HL-60 (cell line): ENCODE measurements around the gene DIMT1.

ENCODE experiments used
- DNase-seq, 2 experiments: peaks; one replicate each; pipeline ENCODE4 v3.0.0-alpha.2; 2010 to 2020; ENCODE audit warnings: low read depth in 1 of 2, low spot score in 1 of 2
- H3K27ac ChIP-seq: fragments of 250-450 bp; sonication (Bioruptor Pico); replicated peaks from 2 replicates; pipeline ENCODE4 v1.5.1; 2020; ENCODE audit warnings: mild to moderate bottlenecking, moderate library complexity
- H3K27me3 ChIP-seq: fragments of 250-450 bp; sonication (Bioruptor Pico); 2 replicates; pipeline ENCODE4 v1.5.1; 2021; ENCODE audit warnings: mild to moderate bottlenecking, moderate library complexity; ENCODE audit not compliant: insufficient read depth, poor library complexity, severe bottlenecking
- H3K4me3 ChIP-seq: replicated peaks from 2 replicates; pipeline ENCODE4 v1.5.1; 2011; ENCODE audit warnings: mild to moderate bottlenecking, control low read depth, low read length; ENCODE audit not compliant: insufficient read depth
- GABPA ChIP-seq: IDR thresholded peaks from 2 replicates; pipeline ENCODE4 v1.6.1; 2012; ENCODE audit warnings: low read depth
- POLR2AphosphoS5 ChIP-seq: IDR thresholded peaks from 2 replicates; pipeline ENCODE4 v1.6.1; 2012; ENCODE audit warnings: low read depth
- SPI1 ChIP-seq: IDR thresholded peaks from 2 replicates; pipeline ENCODE4 v1.6.1; 2012; ENCODE audit warnings: low read depth, mild to moderate bottlenecking, borderline replicate concordance
- long read RNA-seq: library from polyadenylated mRNA; unstranded; transcript quantifications from one replicate; pipeline ENCODE4 v2.0.0, GENCODE V29; 2020
- TF ChIP-seq, protein P1 (sequence below): IDR thresholded peaks from 2 replicates; pipeline ENCODE4 v1.6.1; 2012; ENCODE audit warnings: low read depth; ENCODE audit not compliant: insufficient replicate concordance
- TF ChIP-seq, protein P2 (sequence below): IDR thresholded peaks from one replicate; pipeline ENCODE4 v1.5.1; 2011; ENCODE audit warnings: low read length, control low read depth, inconsistent platforms; ENCODE audit not compliant: insufficient read depth

The DIMT1 gene
- long read RNA-seq, transcript DIMT1-201 (12 exons, 2,859 nt): major isoform, 90 of 105 reads
- long read RNA-seq, partial matches to known transcripts: 7 of 105 reads
- long read RNA-seq, other reads (novel, unspliced or antisense): 8 of 105 reads

DNA sequence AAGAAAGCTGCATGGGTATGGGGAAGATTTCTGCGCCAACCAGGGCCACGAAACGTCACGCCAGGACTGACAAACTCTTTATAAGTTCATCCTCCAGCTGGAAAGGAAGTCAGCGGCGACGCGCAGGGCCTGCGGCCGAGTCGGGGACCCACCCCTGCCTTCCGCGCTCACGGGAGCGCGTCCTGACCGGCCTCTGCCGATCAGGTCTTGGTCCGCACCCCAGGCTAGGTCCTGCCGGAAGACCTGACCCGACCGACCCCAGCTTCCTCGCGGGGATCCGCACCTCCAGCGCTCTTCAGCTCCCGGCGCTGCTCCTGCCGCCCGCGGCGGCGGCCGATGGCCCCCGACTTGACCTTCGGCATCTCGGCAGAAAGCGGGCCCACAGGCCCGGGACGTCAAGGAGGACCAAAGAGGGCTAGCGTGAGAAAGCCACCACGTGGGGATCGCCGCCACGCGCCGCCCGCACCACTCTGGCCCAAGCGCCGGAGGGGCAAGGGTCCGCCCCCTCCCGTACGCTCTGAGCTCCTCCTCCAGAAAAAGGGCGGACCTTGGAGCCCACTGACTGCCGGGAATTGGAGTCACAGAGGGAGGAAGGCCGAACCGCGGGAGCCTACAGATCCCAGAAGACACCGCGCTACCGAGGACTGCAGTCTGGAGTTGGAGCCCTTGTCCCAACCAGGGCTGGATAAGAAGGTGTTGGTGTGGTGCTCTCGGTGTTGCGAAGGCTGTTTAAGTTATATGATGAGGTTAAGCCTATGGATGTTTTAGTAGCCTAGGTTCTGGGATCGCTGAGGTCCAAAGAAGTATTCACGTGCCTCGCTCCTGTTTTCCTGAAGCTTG is at the start of gene DIMT1:
Gene DIMT1, minus strand, starts transcription at position 495 of the 840 bp plus-strand sequence. Its CDS starts 133 bp downstream, at position 362.
- TF ChIP-seq, protein P1, sequence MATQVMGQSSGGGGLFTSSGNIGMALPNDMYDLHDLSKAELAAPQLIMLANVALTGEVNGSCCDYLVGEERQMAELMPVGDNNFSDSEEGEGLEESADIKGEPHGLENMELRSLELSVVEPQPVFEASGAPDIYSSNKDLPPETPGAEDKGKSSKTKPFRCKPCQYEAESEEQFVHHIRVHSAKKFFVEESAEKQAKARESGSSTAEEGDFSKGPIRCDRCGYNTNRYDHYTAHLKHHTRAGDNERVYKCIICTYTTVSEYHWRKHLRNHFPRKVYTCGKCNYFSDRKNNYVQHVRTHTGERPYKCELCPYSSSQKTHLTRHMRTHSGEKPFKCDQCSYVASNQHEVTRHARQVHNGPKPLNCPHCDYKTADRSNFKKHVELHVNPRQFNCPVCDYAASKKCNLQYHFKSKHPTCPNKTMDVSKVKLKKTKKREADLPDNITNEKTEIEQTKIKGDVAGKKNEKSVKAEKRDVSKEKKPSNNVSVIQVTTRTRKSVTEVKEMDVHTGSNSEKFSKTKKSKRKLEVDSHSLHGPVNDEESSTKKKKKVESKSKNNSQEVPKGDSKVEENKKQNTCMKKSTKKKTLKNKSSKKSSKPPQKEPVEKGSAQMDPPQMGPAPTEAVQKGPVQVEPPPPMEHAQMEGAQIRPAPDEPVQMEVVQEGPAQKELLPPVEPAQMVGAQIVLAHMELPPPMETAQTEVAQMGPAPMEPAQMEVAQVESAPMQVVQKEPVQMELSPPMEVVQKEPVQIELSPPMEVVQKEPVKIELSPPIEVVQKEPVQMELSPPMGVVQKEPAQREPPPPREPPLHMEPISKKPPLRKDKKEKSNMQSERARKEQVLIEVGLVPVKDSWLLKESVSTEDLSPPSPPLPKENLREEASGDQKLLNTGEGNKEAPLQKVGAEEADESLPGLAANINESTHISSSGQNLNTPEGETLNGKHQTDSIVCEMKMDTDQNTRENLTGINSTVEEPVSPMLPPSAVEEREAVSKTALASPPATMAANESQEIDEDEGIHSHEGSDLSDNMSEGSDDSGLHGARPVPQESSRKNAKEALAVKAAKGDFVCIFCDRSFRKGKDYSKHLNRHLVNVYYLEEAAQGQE: no peak
- TF ChIP-seq GABPA: no peak
- TF ChIP-seq, protein P2, sequence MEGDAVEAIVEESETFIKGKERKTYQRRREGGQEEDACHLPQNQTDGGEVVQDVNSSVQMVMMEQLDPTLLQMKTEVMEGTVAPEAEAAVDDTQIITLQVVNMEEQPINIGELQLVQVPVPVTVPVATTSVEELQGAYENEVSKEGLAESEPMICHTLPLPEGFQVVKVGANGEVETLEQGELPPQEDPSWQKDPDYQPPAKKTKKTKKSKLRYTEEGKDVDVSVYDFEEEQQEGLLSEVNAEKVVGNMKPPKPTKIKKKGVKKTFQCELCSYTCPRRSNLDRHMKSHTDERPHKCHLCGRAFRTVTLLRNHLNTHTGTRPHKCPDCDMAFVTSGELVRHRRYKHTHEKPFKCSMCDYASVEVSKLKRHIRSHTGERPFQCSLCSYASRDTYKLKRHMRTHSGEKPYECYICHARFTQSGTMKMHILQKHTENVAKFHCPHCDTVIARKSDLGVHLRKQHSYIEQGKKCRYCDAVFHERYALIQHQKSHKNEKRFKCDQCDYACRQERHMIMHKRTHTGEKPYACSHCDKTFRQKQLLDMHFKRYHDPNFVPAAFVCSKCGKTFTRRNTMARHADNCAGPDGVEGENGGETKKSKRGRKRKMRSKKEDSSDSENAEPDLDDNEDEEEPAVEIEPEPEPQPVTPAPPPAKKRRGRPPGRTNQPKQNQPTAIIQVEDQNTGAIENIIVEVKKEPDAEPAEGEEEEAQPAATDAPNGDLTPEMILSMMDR: no peak
- peak; percentile 64; the same call in 1 of the 2 replicates for TF ChIP-seq POLR2AphosphoS5
- TF ChIP-seq SPI1: peak; percentile 22; the same call in 1 of the 2 replicates
- Histone ChIP-seq H3K27ac (peak within 1 kb of the TSS; percentile 97), H3K4me3 (peak within 1 kb of the TSS; percentile 69), H3K27me3 (no peaks in the 10 kb centered on the region)
- peak; percentile 77 to 92 for DNase-seq

DNA sequence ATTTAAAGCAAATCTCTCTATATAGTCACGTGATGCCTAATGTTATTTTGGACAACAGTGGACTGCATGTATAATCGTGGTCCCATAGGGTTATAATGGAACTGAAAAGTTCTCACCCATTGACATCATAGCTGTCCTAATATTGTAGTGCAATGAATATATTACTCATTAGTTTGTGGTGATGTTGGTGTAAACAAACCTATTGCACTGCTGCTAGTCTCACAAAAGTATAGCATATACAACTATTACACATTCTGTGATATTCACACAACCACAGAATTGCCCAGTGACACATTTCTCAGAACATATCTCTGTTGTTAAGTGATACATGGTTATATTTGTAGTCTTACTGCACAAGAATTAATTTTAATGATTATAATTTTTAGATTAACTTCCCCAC is 46.6 kb upstream of the DIMT1 start:
- H3K27ac ChIP-seq: no peak overlapping the region
- no peaks in the 10 kb centered on the region for H3K27me3 ChIP-seq
- TF ChIP-seq, protein P1: no peak
- TF ChIP-seq SPI1 (no peak), GABPA (no peak)
- TF ChIP-seq, protein P2: no peak
- H3K4me3 ChIP-seq: no peak overlapping the region
- no peak for DNase-seq

DNA sequence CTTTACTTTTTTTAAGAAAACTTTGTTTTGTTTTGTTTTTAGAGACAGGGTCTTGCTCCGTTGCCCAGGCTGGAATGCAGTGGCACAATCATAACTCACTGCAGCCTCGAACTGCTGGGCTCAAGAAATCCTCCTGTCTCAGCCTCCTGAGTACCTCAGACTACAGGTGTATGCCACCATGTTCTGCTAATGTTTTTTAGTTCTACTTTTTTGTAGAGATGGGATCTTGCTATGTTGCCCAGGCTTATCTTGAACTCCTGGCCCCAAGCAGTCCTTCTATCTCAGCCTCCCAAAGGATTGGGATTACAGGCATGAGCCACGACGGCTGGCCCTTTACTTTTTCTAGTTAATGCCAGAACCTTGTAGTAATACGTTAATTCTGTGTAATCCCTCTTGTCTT is 44.8 kb upstream of the DIMT1 start:
- Histone ChIP-seq H3K4me3 (no peak overlapping the region), H3K27ac (no peak overlapping the region), H3K27me3 (no peaks in the 10 kb centered on the region)
- TF ChIP-seq, protein P2: no peak
- TF ChIP-seq POLR2AphosphoS5 (no peak), SPI1 (no peak), GABPA (no peak)
- TF ChIP-seq, protein P1: no peak
- no peak for DNase-seq
